ENCODE results near the gene CASZ1.

CASZ1 gene

GRCh38 chr1:10682449-10683309, 113.8 kb downstream of the CASZ1 start:
- DNase-seq = no peak

- DNase-seq = no peak
Measured at GRCh38 chr1:10682108-10682445, 114.4 kb downstream of the CASZ1 start.

GRCh38 chr1:10681296-10682107, 114.9 kb downstream of the CASZ1 start:
- no peak for DNase-seq

DNA sequence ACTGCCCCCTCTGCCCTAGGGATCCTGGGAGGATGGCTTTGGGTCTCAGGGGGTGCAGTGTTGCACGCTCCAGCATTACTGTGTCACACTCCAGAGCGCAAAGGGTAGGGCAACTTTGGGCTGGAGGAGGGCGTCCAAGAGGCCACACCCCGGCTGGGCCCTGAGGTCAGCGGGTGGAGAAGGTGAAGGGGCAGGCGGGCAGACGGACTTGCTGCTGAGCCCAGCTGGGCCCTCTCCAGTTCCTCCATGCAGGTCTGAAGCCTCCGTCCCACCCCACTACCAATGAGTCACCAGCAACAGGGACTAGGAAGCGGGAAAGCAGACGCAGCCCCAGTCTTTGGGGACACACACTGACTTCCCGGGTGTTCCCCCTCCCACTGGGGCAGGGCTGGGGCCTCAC, 116.0 kb downstream of the CASZ1 start:
- DNase-seq = peak; percentile 6

- peak; percentile 40 for DNase-seq
Measured at GRCh38 chr1:10679496-10680220, 116.8 kb downstream of the CASZ1 start.

GRCh38 chr1:10678852-10679251, 117.6 kb downstream of the CASZ1 start:
- no peak for DNase-seq

- no peak for DNase-seq
Measured at GRCh38 chr1:10678402-10678801, 118.0 kb downstream of the CASZ1 start.

GRCh38 chr1:10677491-10678391, 118.7 kb downstream of the CASZ1 start:
- no peak for DNase-seq

DNA sequence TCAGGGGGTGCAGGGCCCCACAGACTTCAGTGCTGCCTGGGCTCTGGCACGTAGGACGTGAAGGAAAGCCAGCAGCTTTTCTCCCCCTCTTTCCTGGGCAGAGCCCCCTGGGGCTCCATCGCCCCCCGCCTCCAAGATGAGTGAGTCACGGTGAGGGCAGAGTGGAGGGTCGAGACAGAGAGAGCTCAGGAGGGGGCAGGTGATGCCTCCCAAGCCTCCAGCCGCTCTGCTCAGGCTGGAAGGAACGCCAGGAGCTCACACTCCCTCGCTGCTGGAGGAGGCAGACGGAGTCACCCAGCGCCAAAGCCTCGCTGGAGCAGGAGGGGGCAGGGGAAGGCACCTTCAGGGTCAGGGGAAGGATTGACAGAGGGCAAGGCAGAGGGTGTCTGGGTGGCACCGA, 119.5 kb downstream of the CASZ1 start:
- DNase-seq = no peak

- DNase-seq = no peak
Measured at GRCh38 chr1:10675813-10676212, 120.6 kb downstream of the CASZ1 start.

DNA sequence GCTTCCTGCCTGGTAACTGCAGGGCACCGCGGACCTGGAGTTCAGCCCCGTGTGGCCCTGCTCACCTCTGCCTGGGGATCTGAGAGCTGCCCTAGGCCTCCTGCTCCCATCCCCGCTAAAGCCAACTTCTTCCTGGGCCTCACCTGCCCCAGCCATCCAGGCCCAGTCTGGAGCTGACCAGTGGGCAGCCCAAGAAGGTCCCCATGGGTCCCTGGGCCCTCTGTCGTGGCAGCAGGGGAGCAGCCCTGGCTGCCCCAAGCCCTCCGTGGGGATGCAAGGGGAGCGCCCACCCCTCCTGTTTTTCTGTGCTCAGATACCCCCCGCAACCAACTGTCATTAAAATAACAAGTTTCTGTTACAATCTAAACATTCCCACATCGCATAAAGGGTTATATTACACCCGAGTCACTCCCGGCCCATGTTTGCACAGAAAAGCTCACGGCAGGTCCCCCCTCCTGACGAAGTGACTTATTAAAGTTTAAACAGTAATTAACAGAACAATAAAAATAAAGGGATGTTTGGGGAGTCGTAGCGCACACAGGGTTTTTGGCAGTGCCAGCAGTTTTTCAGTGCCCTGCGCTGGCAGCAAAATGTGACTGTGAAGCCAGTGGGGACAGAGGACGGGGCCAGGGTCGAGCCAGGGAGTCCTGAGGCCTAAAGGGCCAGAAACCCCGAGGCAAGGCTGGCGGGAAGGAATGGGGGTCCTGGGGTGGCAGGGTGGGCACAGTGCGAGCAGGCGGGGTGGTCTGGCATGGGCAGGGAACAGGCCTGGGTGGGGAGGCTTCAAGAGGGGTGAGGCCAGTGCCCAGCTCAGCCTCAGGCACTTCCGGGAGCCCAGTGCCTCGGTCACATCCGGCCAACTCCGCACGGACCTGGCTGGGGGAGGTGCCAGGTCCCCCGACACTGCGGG, 121.5 kb downstream of the CASZ1 start:
- no peak for DNase-seq

DNA sequence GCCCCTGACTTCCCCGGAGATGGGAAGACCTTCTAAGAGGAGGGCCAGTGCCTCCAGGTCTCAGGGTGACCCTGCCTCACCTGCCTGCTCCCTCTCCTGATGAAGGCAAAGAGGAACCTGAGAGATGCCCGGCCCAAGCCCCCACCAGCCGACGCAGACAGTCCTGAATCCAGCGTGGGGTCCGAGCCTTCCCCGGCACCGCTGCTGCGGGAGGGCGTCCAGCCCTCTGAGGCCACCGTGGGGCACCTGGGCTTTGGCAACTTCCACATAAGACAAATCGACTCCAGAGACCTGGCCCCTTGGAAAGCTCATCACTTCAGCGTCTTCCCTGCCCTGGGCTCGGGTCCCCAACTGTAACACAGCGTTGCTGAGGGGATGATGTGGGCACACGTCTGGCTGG, 122.2 kb downstream of the CASZ1 start:
- DNase-seq = no peak

GRCh38 chr1:10673109-10673711, 123.2 kb downstream of the CASZ1 start:
- DNase-seq = no peak

- DNase-seq = no peak
Measured at GRCh38 chr1:10672343-10673050, 123.9 kb downstream of the CASZ1 start.

- DNase-seq = no peak
Measured at GRCh38 chr1:10671622-10672342, 124.7 kb downstream of the CASZ1 start.

GRCh38 chr1:10671090-10671489, 125.4 kb downstream of the CASZ1 start:
- no peak for DNase-seq

DNA sequence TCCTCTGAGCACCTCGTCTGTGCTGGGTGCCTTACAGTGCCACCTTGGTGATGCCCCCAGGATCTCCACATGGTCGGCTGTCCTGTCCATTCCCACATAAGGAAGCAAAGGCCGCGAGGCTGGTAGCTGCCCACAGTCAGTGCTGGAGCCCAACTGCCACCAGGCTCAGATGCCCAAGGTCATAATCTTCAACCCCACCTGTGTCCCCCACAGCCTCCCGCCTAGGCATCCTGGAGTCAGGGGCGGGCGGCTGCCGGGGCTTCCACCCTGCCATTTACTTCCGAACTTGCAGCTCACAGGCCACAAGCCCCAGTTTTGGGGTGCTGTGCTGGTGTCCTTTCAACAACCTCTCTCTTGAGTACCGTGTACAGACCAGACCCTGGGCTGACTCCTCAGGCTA, 126.3 kb downstream of the CASZ1 start:
- DNase-seq = no peak

GRCh38 chr1:10669570-10669969, 126.9 kb downstream of the CASZ1 start:
- DNase-seq = no peak

Data from MV-4-11 (cell line).